Keratinocyte (primary cell): ENCODE measurements around the gene ADSL. TPM values are rescaled to one million over a fixed set of nuclear protein-coding genes. Genes with fewer than 3 reads are reported as not detected.

Experiments
- DNase-seq: peaks from one replicate; pipeline ENCODE4 v3.0.0-alpha.2; 2011; ENCODE audit warnings: low read depth, missing footprints, low spot score
- FAIRE-seq: peaks from 2 replicates; lab custom pipeline; 2011; peaks lifted over from hg19 to GRCh38; lab: Jason Lieb, UNC
- H2AFZ ChIP-seq: 2 replicates; pipeline ENCODE4 v1.6.0; 2012; ENCODE audit warnings: low read length, control low read depth, inconsistent platforms; ENCODE audit not compliant: control insufficient read depth
- H3K27ac ChIP-seq: 2 replicates; pipeline ENCODE4 v1.5.1; 2011; ENCODE audit warnings: low read length; ENCODE audit not compliant: control insufficient read depth, insufficient read depth
- H3K27me3 ChIP-seq: 3 replicates; pipeline ENCODE4 v1.6.0; 2011; ENCODE audit warnings: low read length; ENCODE audit not compliant: control insufficient read depth, insufficient read depth; ENCODE audit errors: extremely low read depth
- H3K36me3 ChIP-seq, 2 experiments: 2 replicates in 1 of 2; 3 replicates in 1 of 2; pipeline ENCODE4 v1.5.1; 2011; ENCODE audit warnings: low read length in 2 of 2, mild to moderate bottlenecking in 1 of 2; ENCODE audit not compliant: control insufficient read depth in 2 of 2, insufficient read depth in 2 of 2; ENCODE audit errors: extremely low read depth in 1 of 2
- H3K4me1 ChIP-seq: 3 replicates; pipeline ENCODE4 v1.5.1; 2011; ENCODE audit warnings: low read length; ENCODE audit not compliant: control insufficient read depth, insufficient read depth; ENCODE audit errors: extremely low read depth
- H3K4me2 ChIP-seq: 3 replicates; pipeline ENCODE4 v1.6.0; 2011; ENCODE audit warnings: low read depth, low read length; ENCODE audit not compliant: control insufficient read depth, insufficient read depth; ENCODE audit errors: extremely low read depth
- H3K4me3 ChIP-seq, 3 experiments: fragments of 200-600 bp in 1 of 3; sonication (generic) in 1 of 3; 2 replicates in 2 of 3; 3 replicates in 1 of 3; pipeline ENCODE4 v1.5.1; 2011 to 2016; ENCODE audit warnings: low read length in 3 of 3, mild to moderate bottlenecking in 3 of 3, control low read depth in 2 of 3, inconsistent platforms in 1 of 3, low read depth in 1 of 3, mixed read lengths in 1 of 3, mixed run types in 1 of 3, moderate library complexity in 1 of 3; ENCODE audit not compliant: control insufficient read depth in 2 of 3, insufficient read depth in 2 of 3; ENCODE audit errors: extremely low read depth in 1 of 3
- H3K79me2 ChIP-seq: 2 replicates; pipeline ENCODE4 v1.6.0; 2012; ENCODE audit warnings: low read length; ENCODE audit not compliant: control insufficient read depth, insufficient read depth
- H3K9ac ChIP-seq: 3 replicates; pipeline ENCODE4 v1.6.0; 2011; ENCODE audit warnings: low read length; ENCODE audit not compliant: control insufficient read depth, insufficient read depth; ENCODE audit errors: extremely low read depth
- H3K9me1 ChIP-seq: 3 replicates; pipeline ENCODE4 v1.6.0; 2011; ENCODE audit warnings: low read length; ENCODE audit not compliant: control insufficient read depth, insufficient read depth; ENCODE audit errors: extremely low read depth
- H3K9me3 ChIP-seq: 2 replicates; pipeline ENCODE4 v1.5.1; 2012; ENCODE audit warnings: low read depth, low read length; ENCODE audit not compliant: control insufficient read depth
- H4K20me1 ChIP-seq: 3 replicates; pipeline ENCODE4 v1.6.0; 2011; ENCODE audit warnings: low read length; ENCODE audit not compliant: control insufficient read depth, insufficient read depth; ENCODE audit errors: extremely low read depth
- EZH2 ChIP-seq: IDR thresholded peaks from one replicate; pipeline ENCODE4 v1.6.1; 2012; ENCODE audit warnings: inconsistent platforms, mild to moderate bottlenecking, low read length, moderate library complexity
- dilution Hi-C: fragments of 300-500 bp; cut with MboI; formaldehyde crosslinking; loops from one replicate; pipeline ENCODE4 v1.7.0; 2020; ENCODE audit warnings: low sequenced_read_pairs; ENCODE audit not compliant: extremely low pct_ligation_motif_present
- polyA plus RNA-seq, 5 experiments: library from polyadenylated mRNA; depleted of rRNA in 3 of 5; stranded (reverse) in 3 of 5; stranded (forward) in 1 of 5; unstranded in 1 of 5; fragments of >200 nt; gene quantifications; 1 replicate in 1 of 5; 2 replicates in 3 of 5; 3 replicates in 1 of 5; pipeline versions ENCODE4 v1.2.1 to v1.2.3, GENCODE V29; 2011 to 2012; ENCODE audit warnings: missing spikeins in 2 of 5, low read depth in 1 of 5, low replicate concordance in 1 of 5
- TF ChIP-seq, protein P1 (sequence below), 3 experiments: IDR thresholded peaks in 1 of 3; conservative IDR thresholded peaks in 1 of 3; optimal IDR thresholded peaks in 1 of 3; 2 replicates in 2 of 3; 3 replicates in 1 of 3; pipeline versions ENCODE3 to v1.5.1; 2011; ENCODE audit warnings: low read length in 3 of 3, mild to moderate bottlenecking in 3 of 3, moderate library complexity in 2 of 3, control low read depth in 1 of 3, inconsistent platforms in 1 of 3; ENCODE audit not compliant: insufficient read depth in 2 of 3; ENCODE audit errors: extremely low read depth in 1 of 3

The ADSL gene
- polyA plus RNA-seq, 1 donor (not counting 4 experiments of a cell fraction or from before 2014, with no cell fraction given): 96.1 TPM

DNA sequence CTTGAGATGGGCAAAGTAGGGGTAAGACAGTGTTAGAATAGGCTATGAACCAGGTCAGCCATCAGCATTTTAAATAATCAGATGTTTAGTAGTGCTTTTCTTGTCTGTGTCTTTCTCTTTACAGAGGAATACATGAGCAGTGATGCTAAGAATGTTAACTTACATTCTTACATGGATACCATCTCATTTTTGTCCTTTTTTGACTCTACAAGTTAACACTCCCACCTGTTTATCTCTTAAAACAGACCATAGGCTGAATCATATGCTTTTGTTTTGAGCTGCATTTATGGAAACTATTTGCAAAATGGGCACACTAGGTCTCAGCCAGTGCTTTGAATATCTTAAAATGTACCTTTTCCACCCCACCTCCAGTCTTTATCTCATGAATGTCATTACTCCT is 25.6 kb upstream of the ADSL start:
- Histone ChIP-seq H3K79me2 (no peaks in the 10 kb centered on the region), H3K4me3 (no peak overlapping the region), H3K9ac (no peak overlapping the region), H3K27me3 (no peaks in the 10 kb centered on the region), H3K27ac (no peak overlapping the region), H4K20me1 (no peaks in the 10 kb centered on the region), H2AFZ (no peak overlapping the region), H3K4me2 (no peak overlapping the region), H3K9me3 (no peaks in the 10 kb centered on the region), H3K36me3 (peaks cover 7 to 16% of the 10 kb centered on the region in 2 experiments), H3K9me1 (no peaks in the 10 kb centered on the region), H3K4me1 (no peaks in the 10 kb centered on the region)
- TF ChIP-seq, protein P1, sequence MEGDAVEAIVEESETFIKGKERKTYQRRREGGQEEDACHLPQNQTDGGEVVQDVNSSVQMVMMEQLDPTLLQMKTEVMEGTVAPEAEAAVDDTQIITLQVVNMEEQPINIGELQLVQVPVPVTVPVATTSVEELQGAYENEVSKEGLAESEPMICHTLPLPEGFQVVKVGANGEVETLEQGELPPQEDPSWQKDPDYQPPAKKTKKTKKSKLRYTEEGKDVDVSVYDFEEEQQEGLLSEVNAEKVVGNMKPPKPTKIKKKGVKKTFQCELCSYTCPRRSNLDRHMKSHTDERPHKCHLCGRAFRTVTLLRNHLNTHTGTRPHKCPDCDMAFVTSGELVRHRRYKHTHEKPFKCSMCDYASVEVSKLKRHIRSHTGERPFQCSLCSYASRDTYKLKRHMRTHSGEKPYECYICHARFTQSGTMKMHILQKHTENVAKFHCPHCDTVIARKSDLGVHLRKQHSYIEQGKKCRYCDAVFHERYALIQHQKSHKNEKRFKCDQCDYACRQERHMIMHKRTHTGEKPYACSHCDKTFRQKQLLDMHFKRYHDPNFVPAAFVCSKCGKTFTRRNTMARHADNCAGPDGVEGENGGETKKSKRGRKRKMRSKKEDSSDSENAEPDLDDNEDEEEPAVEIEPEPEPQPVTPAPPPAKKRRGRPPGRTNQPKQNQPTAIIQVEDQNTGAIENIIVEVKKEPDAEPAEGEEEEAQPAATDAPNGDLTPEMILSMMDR (optimal IDR thresholded peaks at IDR 0.05 in 1 of 3, IDR thresholded peaks at IDR 0.05 in 1 of 3, conservative IDR thresholded peaks at IDR 0.05 in 1 of 3; ENCODE audit: extremely low read depth in 1 of 3, insufficient read depth in 2 of 3, low read length in 3 of 3): no peak
- no peak for TF ChIP-seq EZH2
- DNase-seq (no peak), FAIRE-seq (no peak)
- dilution Hi-C loops: no loop called here

DNA sequence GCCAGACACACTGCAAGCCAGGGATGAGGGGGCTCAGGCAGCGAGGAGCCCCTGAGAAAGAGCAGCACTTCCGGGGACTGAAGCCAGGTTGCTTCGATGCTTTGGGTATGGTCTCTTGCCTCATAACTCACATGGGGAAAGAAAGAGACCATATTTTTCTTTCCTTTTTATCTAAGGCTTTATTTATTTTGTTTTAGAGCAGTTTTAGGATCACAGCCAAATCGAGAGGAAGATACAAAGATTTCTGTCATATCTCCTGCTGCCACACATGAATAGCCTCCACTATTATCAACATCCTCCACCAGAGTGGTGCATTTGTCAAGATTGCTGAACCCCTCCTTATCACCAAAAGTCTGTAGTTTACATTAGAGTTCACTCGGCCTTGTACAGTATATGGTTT is 24.3 kb upstream of the ADSL start:
- peaks cover 2 to 12% of the 10 kb centered on the region in 2 experiments for H3K36me3 ChIP-seq
- dilution Hi-C loops: no loop called here
- H3K79me2 ChIP-seq: no peaks in the 10 kb centered on the region
- FAIRE-seq: no peak
- no peak overlapping the region for H3K4me2 ChIP-seq
- DNase-seq: no peak
- H4K20me1 ChIP-seq: no peaks in the 10 kb centered on the region
- no peaks in the 10 kb centered on the region for H3K9me3 ChIP-seq
- H3K4me3 ChIP-seq: no peak overlapping the region
- H3K9ac ChIP-seq: no peak overlapping the region
- TF ChIP-seq, protein P1 (optimal IDR thresholded peaks at IDR 0.05 in 1 of 3, IDR thresholded peaks at IDR 0.05 in 1 of 3, conservative IDR thresholded peaks at IDR 0.05 in 1 of 3; ENCODE audit: extremely low read depth in 1 of 3, insufficient read depth in 2 of 3, low read length in 3 of 3): no peak
- TF ChIP-seq EZH2: no peak
- no peak overlapping the region for H2AFZ ChIP-seq
- H3K9me1 ChIP-seq: no peaks in the 10 kb centered on the region
- H3K27me3 ChIP-seq: no peaks in the 10 kb centered on the region
- no peaks in the 10 kb centered on the region for H3K4me1 ChIP-seq
- no peak overlapping the region for H3K27ac ChIP-seq
